ENCODE results near the gene ZCCHC24. TPM values are rescaled to one million over a fixed set of nuclear protein-coding genes. Genes with fewer than 3 reads are reported as not detected.

ZCCHC24 gene
- total RNA-seq, 3 donors from 2014 or later = 18.7 to 50.8 (median 48.8) TPM

DNA sequence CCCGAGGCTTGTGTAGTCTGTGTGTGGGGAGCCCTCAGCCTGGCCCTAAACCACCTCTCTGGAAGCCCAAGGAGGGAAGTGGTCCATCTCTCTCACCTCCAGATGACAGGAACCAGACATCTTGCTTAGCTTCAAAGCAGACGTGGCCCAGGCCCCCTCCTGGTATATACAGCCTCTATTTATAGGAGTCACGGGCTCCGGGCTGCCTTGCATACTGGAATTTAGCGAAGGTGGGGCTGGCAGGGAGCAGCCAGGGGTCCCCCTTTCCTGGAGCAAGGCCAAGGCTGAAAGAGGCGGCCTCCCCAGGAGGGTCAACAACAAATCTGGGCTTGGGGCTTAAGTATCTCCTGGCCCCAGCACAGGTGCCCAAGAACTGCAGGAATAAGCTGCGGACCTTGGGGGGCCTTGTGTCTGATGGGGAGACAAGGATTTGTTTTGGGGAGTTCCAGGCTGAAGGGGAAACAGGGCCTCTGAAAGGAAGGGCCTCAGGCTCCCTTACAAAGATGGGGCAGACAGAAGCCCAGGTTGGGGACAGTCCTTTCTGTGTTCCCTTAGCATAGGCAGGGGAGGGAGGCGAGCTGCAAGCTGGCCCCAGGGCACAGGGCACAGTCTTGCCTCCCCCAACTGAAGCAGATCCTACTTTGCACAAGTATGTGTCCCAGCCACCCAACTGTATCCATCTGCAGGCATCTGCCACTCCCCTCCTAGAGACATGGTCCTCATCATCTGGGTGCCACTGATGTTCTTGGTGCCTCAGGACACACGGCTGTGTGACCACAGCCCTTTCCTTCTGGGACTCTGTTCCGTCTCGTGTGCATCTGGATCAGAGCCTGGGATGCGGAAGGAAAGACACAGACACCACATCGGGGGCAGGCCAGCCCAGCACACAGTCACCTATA is 11.9 kb downstream of the ZCCHC24 start:
- H3K9me3 ChIP-seq = no peaks in the 10 kb centered on the region
- H3K4me1 ChIP-seq = peaks cover 20 to 23% of the 10 kb centered on the region in 2 donors
- TF ChIP-seq, protein P1, sequence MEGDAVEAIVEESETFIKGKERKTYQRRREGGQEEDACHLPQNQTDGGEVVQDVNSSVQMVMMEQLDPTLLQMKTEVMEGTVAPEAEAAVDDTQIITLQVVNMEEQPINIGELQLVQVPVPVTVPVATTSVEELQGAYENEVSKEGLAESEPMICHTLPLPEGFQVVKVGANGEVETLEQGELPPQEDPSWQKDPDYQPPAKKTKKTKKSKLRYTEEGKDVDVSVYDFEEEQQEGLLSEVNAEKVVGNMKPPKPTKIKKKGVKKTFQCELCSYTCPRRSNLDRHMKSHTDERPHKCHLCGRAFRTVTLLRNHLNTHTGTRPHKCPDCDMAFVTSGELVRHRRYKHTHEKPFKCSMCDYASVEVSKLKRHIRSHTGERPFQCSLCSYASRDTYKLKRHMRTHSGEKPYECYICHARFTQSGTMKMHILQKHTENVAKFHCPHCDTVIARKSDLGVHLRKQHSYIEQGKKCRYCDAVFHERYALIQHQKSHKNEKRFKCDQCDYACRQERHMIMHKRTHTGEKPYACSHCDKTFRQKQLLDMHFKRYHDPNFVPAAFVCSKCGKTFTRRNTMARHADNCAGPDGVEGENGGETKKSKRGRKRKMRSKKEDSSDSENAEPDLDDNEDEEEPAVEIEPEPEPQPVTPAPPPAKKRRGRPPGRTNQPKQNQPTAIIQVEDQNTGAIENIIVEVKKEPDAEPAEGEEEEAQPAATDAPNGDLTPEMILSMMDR (IDR thresholded peaks at IDR 0.05) = no peak
- TF ChIP-seq POLR2AphosphoS5 (IDR thresholded peaks at IDR 0.05) (no peak), POLR2A (IDR thresholded peaks at IDR 0.05) (no peak)
- H3K36me3 ChIP-seq = no peaks in the 10 kb centered on the region
- H3K27me3 ChIP-seq = no peaks in the 10 kb centered on the region
- no peak for DNase-seq (ENCODE audit: low spot score in 2 of 2)
- peak overlapping the region; percentile 90 to 96 for H3K27ac ChIP-seq
- intact Hi-C loops (cut with DNase I; ENCODE audit: low total_unique reads) = no loop called here
- H3K4me3 ChIP-seq = peak overlapping the region in 1 of 3 donors; percentile 48

DNA sequence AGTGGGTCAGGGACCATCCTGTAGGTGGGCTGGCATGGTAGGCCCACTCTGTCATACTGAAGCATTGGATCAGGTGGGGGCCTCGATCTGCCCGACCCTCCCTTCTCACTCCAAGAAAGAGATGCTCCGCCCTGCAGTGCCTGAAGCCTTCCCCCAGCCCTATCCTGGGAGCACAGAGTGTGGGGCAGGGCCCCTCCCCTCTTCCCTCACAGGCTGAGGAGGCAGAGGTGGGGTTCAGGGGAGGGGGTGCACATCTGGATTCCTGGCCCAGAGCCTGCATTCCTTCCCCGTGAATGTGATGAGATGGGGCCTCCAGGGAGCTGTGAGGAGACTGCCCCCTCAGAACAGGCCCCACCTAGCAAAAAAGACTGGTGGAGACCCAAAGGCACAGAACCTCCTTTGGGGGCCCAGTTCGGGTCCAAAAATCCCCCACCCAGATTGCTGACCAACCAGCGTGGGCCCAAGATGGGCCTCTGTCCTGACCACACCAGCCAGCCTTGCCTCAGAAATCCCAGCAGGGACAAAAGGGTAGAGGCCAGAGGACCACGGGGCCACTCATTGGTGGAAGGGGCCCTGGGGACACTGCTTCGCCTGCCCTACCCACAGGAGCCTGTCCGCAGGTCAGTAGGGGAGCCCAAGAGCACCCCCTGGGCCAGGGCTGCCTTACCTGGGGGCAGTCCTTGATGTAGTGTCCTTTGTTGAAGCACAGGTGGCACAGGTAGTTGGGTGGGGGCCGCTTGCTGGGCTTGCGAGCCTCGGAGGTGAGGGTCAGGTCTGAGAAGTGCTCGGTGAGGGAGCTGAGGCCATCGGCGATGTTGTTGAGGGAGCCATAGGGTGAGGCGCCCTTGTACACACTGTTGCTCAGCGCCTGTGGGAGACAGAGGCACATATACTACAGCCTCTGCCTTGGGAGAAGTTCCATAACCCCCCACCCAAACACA is 13.3 kb downstream of the ZCCHC24 start:
- no peaks in the 10 kb centered on the region for H3K27me3 ChIP-seq
- intact Hi-C loops (cut with DNase I; ENCODE audit: low total_unique reads) = no loop called here
- H3K36me3 ChIP-seq = no peaks in the 10 kb centered on the region
- H3K4me3 ChIP-seq = peak overlapping the region in 1 of 3 donors; percentile 25
- no peaks in the 10 kb centered on the region for H3K9me3 ChIP-seq
- peaks cover 14 to 23% of the 10 kb centered on the region in 2 donors for H3K4me1 ChIP-seq
- peak overlapping the region; percentile 90 to 96 for H3K27ac ChIP-seq
- no peak for DNase-seq (ENCODE audit: low spot score in 2 of 2)
- TF ChIP-seq POLR2A (IDR thresholded peaks at IDR 0.05) = no peak
- TF ChIP-seq, protein P1 (IDR thresholded peaks at IDR 0.05) = no peak
- no peak for TF ChIP-seq POLR2AphosphoS5 (IDR thresholded peaks at IDR 0.05)

DNA sequence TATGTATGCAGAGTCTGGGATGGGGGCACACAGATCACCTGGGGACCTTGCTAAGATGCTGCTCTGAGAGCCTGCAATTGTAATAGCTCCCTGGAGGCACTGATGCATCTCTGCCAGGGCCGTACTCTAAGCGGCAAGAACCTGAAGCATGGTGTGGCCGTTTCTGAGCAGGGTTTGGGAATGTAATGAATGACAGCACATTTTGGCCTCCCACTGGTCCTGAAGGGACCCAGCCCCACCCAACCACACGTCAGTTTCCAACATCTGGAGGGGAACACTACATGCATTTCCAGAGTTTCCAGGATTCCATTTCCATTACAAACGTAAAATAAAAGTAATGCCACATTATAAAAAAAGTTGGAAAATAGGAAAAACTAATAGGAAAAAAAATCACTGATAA is 14.0 kb downstream of the ZCCHC24 start:
- Histone ChIP-seq H3K9me3 (no peaks in the 10 kb centered on the region), H3K4me3 (no peak overlapping the region), H3K27me3 (no peaks in the 10 kb centered on the region), H3K4me1 (peaks cover 11 to 22% of the 10 kb centered on the region in 2 donors), H3K36me3 (no peaks in the 10 kb centered on the region), H3K27ac (peak overlapping the region; percentile 25 to 96)
- intact Hi-C loops (cut with DNase I; ENCODE audit: low total_unique reads) = no loop called here
- no peak for TF ChIP-seq POLR2AphosphoS5 (IDR thresholded peaks at IDR 0.05)
- no peak for TF ChIP-seq POLR2A (IDR thresholded peaks at IDR 0.05)
- TF ChIP-seq, protein P1 (IDR thresholded peaks at IDR 0.05) = no peak
- DNase-seq (ENCODE audit: low spot score in 2 of 2) = no peak

DNA sequence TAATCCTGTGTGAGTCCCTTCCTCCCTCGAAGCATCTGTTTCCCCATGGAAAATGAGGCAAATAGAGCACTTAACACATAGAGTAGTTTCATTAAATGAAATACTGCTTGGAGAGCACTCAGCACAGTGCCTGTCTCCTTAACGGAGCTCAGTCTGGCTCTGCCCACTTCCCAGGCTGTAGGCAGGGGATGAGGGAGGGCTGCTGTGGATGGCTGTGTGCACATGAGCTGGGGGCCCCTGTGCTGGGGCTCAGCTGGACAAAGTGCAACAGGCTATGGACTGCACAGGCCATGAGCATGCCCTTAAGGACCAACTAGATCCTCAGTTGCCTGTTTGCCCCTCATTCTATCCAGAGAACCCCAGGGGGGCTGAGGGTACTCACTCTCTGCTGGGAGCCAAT is 14.5 kb downstream of the ZCCHC24 start:
- no peak for DNase-seq (ENCODE audit: low spot score in 2 of 2)
- H3K27ac ChIP-seq = peak overlapping the region; percentile 25 to 96

More for the DNA sequence above, 14.5 kb downstream of the ZCCHC24 start:
- Histone ChIP-seq H3K4me1 (peaks cover 7 to 17% of the 10 kb centered on the region in 2 donors), H3K27me3 (no peaks in the 10 kb centered on the region), H3K36me3 (no peaks in the 10 kb centered on the region), H3K4me3 (no peak overlapping the region), H3K9me3 (no peaks in the 10 kb centered on the region)
- intact Hi-C loops (cut with DNase I; ENCODE audit: low total_unique reads) = no loop called here
- TF ChIP-seq POLR2AphosphoS5 (IDR thresholded peaks at IDR 0.05) = no peak
- no peak for TF ChIP-seq POLR2A (IDR thresholded peaks at IDR 0.05)
- TF ChIP-seq, protein P1 (IDR thresholded peaks at IDR 0.05) = no peak

Measured in breast epithelium (tissue), 4 donors.